ENCODE measurements around the gene STX5. TPM values are rescaled to one million over a fixed set of nuclear protein-coding genes. Genes with fewer than 3 reads are reported as not detected.
A peak's percentile ranks its signal among the peaks of the same experiment; 100 is the strongest.

STX5 gene
- total RNA-seq, 1 donor from 2014 or later, result 30.2 TPM

DNA sequence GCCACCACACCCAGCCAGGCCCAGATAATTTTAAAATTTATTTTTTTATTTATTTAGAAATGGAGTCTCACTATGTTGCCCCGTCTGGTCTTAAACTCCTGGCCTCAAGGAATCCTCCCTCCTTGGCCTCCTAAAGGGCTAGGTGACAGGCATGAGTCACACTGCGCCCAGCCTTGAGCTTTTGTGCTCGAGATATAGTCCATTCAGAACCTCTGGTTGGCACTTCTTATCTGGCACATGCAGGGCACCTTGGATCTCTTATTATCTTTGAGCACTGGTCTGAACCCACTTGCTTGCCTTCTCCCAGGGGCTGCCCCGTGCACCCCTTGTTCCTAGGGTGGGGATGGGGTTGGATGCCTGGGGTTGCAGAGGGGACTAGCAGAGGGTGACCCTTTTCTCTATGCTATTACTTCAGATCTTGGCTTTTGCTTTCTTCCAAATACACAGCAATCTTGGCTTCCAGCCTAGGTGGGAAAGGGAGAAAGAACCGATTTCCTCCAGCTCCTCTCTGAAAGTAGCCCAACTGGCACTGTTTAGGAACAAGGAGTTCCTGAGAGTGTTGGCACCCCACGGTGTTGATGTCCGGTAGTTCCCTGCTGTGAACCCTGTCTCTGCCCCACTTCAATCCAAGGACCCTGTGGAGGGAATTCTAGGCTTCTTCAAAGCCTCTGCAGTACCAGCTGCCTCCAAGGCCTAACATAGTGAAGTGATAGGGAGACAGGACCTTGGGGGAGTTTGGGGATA, 47.6 kb upstream of the STX5 start:
- Histone ChIP-seq H2AFZ (replicated peaks) (no peak overlapping the region), H3K4me1 (peaks cover 29% of the 10 kb centered on the region), H3K27ac (peak overlapping the region; percentile 34), H3K79me2 (ENCODE audit: low read depth) (peaks cover 98% of the 10 kb centered on the region), H3K4me2 (peak overlapping the region; percentile 95), H3K9me3 (ENCODE audit: low read depth) (no peaks in the 10 kb centered on the region), H3K27me3 (no peaks in the 10 kb centered on the region), H3K36me3 (no peaks in the 10 kb centered on the region), H4K20me1 (ENCODE audit: low read depth) (peaks cover 37% of the 10 kb centered on the region), H3F3A (ENCODE audit: low read depth) (peaks cover 68% of the 10 kb centered on the region), H3K4me3 (peak overlapping the region; percentile 63), H3K9ac (no peak overlapping the region)
- TF ChIP-seq EZH2phosphoT487 (IDR thresholded peaks at IDR 0.05), result no peak
- TF ChIP-seq EZH2 (IDR thresholded peaks at IDR 0.05), result no peak
- TF ChIP-seq, protein P1, sequence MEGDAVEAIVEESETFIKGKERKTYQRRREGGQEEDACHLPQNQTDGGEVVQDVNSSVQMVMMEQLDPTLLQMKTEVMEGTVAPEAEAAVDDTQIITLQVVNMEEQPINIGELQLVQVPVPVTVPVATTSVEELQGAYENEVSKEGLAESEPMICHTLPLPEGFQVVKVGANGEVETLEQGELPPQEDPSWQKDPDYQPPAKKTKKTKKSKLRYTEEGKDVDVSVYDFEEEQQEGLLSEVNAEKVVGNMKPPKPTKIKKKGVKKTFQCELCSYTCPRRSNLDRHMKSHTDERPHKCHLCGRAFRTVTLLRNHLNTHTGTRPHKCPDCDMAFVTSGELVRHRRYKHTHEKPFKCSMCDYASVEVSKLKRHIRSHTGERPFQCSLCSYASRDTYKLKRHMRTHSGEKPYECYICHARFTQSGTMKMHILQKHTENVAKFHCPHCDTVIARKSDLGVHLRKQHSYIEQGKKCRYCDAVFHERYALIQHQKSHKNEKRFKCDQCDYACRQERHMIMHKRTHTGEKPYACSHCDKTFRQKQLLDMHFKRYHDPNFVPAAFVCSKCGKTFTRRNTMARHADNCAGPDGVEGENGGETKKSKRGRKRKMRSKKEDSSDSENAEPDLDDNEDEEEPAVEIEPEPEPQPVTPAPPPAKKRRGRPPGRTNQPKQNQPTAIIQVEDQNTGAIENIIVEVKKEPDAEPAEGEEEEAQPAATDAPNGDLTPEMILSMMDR (IDR thresholded peaks at IDR 0.05), result no peak
- Mint-ChIP-seq H3K9me3 (no peaks in the 10 kb centered on the region), H3K27me3 (ENCODE audit: insufficient read depth, low read depth) (peaks cover 7% of the 10 kb centered on the region), H3K27ac (no peak overlapping the region), H3K4me3 (peak overlapping the region; percentile 100), H3K4me1 (peaks cover 47% of the 10 kb centered on the region), H3K36me3 (peaks cover 28% of the 10 kb centered on the region)
- DNase-seq (ENCODE audit: low spot score), result no peak

DNA sequence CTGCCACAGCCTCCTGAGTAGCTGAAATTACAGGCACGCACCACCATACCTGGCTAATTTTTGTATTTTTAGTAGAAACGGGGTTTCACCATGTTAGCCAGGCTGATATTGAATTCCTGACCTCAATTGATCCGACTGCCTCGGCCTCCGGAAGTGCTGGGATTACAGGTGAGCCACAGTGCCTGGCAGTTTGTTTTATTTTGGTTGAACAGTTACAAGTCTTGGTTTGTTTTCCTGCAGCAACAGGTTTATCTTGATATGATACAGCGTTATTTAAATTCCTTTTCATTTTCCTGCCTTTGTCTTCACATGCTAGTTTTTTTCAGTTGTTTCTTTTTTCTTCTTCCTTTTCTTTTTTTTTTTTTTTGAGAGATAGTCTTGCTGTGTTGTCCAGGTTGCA, 44.9 kb upstream of the STX5 start:
- TF ChIP-seq, protein P1 (IDR thresholded peaks at IDR 0.05), result no peak
- TF ChIP-seq EZH2 (IDR thresholded peaks at IDR 0.05) (no peak), EZH2phosphoT487 (IDR thresholded peaks at IDR 0.05) (no peak)
- no peak for DNase-seq (ENCODE audit: low spot score)

DNA sequence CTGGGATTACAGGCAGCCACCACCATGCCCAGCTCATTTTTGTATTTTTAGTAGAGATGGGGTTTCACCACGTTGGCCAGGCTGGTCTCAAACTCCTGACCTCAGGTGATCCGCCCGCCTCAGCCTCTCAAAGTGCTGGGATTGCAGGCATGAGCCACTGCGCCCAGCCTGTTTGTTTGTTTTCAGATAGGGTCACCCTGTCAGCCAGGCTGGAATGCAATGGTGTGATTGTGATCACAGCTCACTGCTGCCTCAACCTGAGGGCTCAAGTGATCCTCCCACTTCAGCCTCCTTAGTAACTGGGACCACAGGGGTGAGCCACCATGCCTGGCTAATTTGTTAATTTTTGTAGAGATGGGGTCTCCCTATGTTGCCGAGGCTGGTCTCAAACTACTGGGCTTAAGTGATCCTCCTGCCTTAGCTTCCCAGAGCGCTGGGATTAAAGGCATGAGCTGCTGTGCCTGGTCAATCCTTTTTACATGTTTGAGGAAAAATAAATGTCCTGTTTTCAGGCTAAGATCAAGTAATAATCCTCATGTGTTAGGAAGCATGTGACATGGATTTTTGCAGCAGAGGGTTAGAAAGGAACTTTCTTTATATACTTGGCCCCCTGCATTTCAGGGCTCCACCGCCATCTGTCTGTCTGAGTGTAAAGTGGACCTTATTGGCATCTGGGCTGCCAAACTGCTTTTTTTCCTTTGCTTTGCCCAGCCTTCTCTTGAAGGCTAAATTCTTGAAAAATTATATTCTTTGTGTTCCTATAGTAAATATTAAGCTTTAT, 44.0 kb upstream of the STX5 start:
- Mint-ChIP-seq H3K9me3 (no peaks in the 10 kb centered on the region), H3K36me3 (peaks cover 9% of the 10 kb centered on the region), H3K27me3 (ENCODE audit: insufficient read depth, low read depth) (peaks cover 5% of the 10 kb centered on the region), H3K4me3 (no peak overlapping the region), H3K4me1 (peaks cover 19% of the 10 kb centered on the region), H3K27ac (no peak overlapping the region)
- no peak for TF ChIP-seq EZH2 (IDR thresholded peaks at IDR 0.05)
- TF ChIP-seq, protein P1 (IDR thresholded peaks at IDR 0.05), result no peak
- TF ChIP-seq EZH2phosphoT487 (IDR thresholded peaks at IDR 0.05), result no peak
- no peaks in the 10 kb centered on the region for H3K9me3 ChIP-seq (ENCODE audit: low read depth)
- H3K4me2 ChIP-seq, result no peak overlapping the region
- peaks cover 35% of the 10 kb centered on the region for H4K20me1 ChIP-seq (ENCODE audit: low read depth)
- H3K4me1 ChIP-seq, result peaks cover 12% of the 10 kb centered on the region
- H3K79me2 ChIP-seq (ENCODE audit: low read depth), result peaks cover 98% of the 10 kb centered on the region
- H3F3A ChIP-seq (ENCODE audit: low read depth), result peaks cover 43% of the 10 kb centered on the region
- no peaks in the 10 kb centered on the region for H3K27me3 ChIP-seq
- no peak for DNase-seq (ENCODE audit: low spot score)
- H2AFZ ChIP-seq (replicated peaks), result no peak overlapping the region
- H3K9ac ChIP-seq, result no peak overlapping the region
- H3K36me3 ChIP-seq, result no peaks in the 10 kb centered on the region
- no peak overlapping the region for H3K27ac ChIP-seq
- no peak overlapping the region for H3K4me3 ChIP-seq

More for the DNA sequence above, 44.9 kb upstream of the STX5 start:
- Histone ChIP-seq H3F3A (ENCODE audit: low read depth) (peaks cover 49% of the 10 kb centered on the region), H3K9me3 (ENCODE audit: low read depth) (no peaks in the 10 kb centered on the region), H3K9ac (no peak overlapping the region), H3K79me2 (ENCODE audit: low read depth) (peaks cover 98% of the 10 kb centered on the region), H3K36me3 (no peaks in the 10 kb centered on the region), H2AFZ (replicated peaks) (no peak overlapping the region), H3K4me2 (no peak overlapping the region), H3K27ac (no peak overlapping the region), H3K4me3 (no peak overlapping the region), H3K4me1 (peaks cover 12% of the 10 kb centered on the region), H3K27me3 (no peaks in the 10 kb centered on the region), H4K20me1 (ENCODE audit: low read depth) (peaks cover 32% of the 10 kb centered on the region)
- no peak overlapping the region for H3K4me3 Mint-ChIP-seq
- H3K36me3 Mint-ChIP-seq, result peaks cover 6% of the 10 kb centered on the region
- H3K4me1 Mint-ChIP-seq, result peaks cover 20% of the 10 kb centered on the region
- H3K27me3 Mint-ChIP-seq (ENCODE audit: insufficient read depth, low read depth), result peaks cover 5% of the 10 kb centered on the region
- H3K9me3 Mint-ChIP-seq, result no peaks in the 10 kb centered on the region
- H3K27ac Mint-ChIP-seq, result no peak overlapping the region
